WTC11 (cell line): Measurements from ENCODE around the gene LARGE1. TPM values are rescaled to one million over a fixed set of nuclear protein-coding genes. Genes with fewer than 3 reads are reported as not detected.

Experiments used
- ATAC-seq: fragments of 200-7000 bp; cut with Tn5 transposase; 2 replicates; pipeline ENCODE4 v1.10.0; 2021; ENCODE audit warnings: mild to moderate bottlenecking, moderate library complexity
- CTCF ChIA-PET: fragments of 300-600 bp; sonication (Branson Sonifier 250); formaldehyde crosslinking; loops from one replicate; lab custom pipeline; 2021; ENCODE audit warnings: antibody characterized with exemption; lab: Charles Lee
- POLR2A ChIA-PET: fragments of 350-600 bp; sonication (Branson Sonifier 250); formaldehyde crosslinking; loops from one replicate; lab custom pipeline; 2021; ENCODE audit warnings: antibody characterized with exemption; lab: Charles Lee
- DNase-seq: peaks from one replicate; pipeline ENCODE4 v3.0.0; 2021; ENCODE audit warnings: low spot score
- H3K27ac Mint-ChIP-seq: 2 replicates; pipeline ENCODE4 v1.8.0; 2021; ENCODE audit warnings: mixed read lengths
- H3K27me3 Mint-ChIP-seq: 2 replicates; pipeline ENCODE4 v1.8.0; 2021; ENCODE audit warnings: low read depth, mild to moderate bottlenecking, moderate library complexity, mixed read lengths
- H3K36me3 Mint-ChIP-seq: 2 replicates; pipeline ENCODE4 v1.8.0; 2021; ENCODE audit warnings: mixed read lengths
- H3K4me1 Mint-ChIP-seq: 2 replicates; pipeline ENCODE4 v1.8.0; 2022; ENCODE audit warnings: mixed read lengths
- H3K4me3 Mint-ChIP-seq: 2 replicates; pipeline ENCODE4 v1.8.0; 2021; ENCODE audit warnings: mild to moderate bottlenecking, moderate library complexity, mixed read lengths
- H3K9me3 Mint-ChIP-seq: 2 replicates; pipeline ENCODE4 v1.8.0; 2021; ENCODE audit warnings: mixed read lengths
- CDX4 ChIP-seq: fragments of 250-450 bp; sonication (Bioruptor Pico); IDR thresholded peaks from 2 replicates; pipeline ENCODE4 v1.9.0; 2021; ENCODE audit warnings: moderate library complexity, mild to moderate bottlenecking, inconsistent platforms, borderline replicate concordance
- ELF4 ChIP-seq: sonication (generic); formaldehyde crosslinking; IDR thresholded peaks from 2 replicates; pipeline ENCODE4 v1.8.1; 2022; ENCODE audit warnings: low read depth, mild to moderate bottlenecking, moderate library complexity, missing genetic modification reagents
- ESRRA ChIP-seq: sonication (generic); formaldehyde crosslinking; IDR thresholded peaks from 2 replicates; pipeline ENCODE4 v1.8.1; 2022; ENCODE audit warnings: mild to moderate bottlenecking, missing genetic modification reagents, borderline replicate concordance
- FOXK1 ChIP-seq: sonication (generic); formaldehyde crosslinking; IDR thresholded peaks from 2 replicates; pipeline ENCODE4 v1.8.0; 2022; ENCODE audit warnings: mild to moderate bottlenecking, moderate library complexity, missing genetic modification reagents
- GRHL2 ChIP-seq: fragments of 250-450 bp; sonication (Bioruptor Pico); IDR thresholded peaks from 2 replicates; pipeline ENCODE4 v1.8.0; 2022; ENCODE audit warnings: mild to moderate bottlenecking, moderate library complexity; ENCODE audit not compliant: insufficient replicate concordance, severe bottlenecking
- JUN ChIP-seq: sonication (generic); formaldehyde crosslinking; IDR thresholded peaks from 2 replicates; pipeline ENCODE4 v1.8.0; 2023; ENCODE audit warnings: mild to moderate bottlenecking, missing genetic modification reagents
- OVOL2 ChIP-seq: fragments of 250-450 bp; sonication (Bioruptor Pico); IDR thresholded peaks from 2 replicates; pipeline ENCODE4 v1.9.0; 2021; ENCODE audit warnings: mild to moderate bottlenecking, borderline replicate concordance
- TEAD1 ChIP-seq: sonication (generic); formaldehyde crosslinking; IDR thresholded peaks from 2 replicates; pipeline ENCODE4 v1.8.0; 2022; ENCODE audit warnings: mild to moderate bottlenecking, missing genetic modification reagents
- TP53 ChIP-seq: sonication (generic); formaldehyde crosslinking; IDR thresholded peaks from 2 replicates; pipeline ENCODE4 v1.8.1; 2023; ENCODE audit warnings: mild to moderate bottlenecking, missing genetic modification reagents
- ZBTB21 ChIP-seq: sonication (generic); formaldehyde crosslinking; IDR thresholded peaks from 2 replicates; pipeline ENCODE4 v1.8.1; 2023; ENCODE audit warnings: mild to moderate bottlenecking, missing genetic modification reagents, borderline replicate concordance
- total RNA-seq: library from RNA; stranded (reverse); gene quantifications from 3 replicates; pipeline ENCODE4 v1.2.3, GENCODE V29; 2021
- TF ChIP-seq, protein P1 (sequence below): fragments of 250-450 bp; sonication (Bioruptor Pico); IDR thresholded peaks from 2 replicates; pipeline ENCODE4 v1.9.0; 2021; ENCODE audit warnings: mild to moderate bottlenecking
- TF ChIP-seq, protein P2 (sequence below): fragments of 200-600 bp; IDR thresholded peaks from 2 replicates; pipeline ENCODE4 v1.8.0; 2022; ENCODE audit warnings: antibody characterized with exemption
- TF ChIP-seq, protein P3 (sequence below): sonication (generic); formaldehyde crosslinking; IDR thresholded peaks from 2 replicates; pipeline ENCODE4 v1.8.1; 2022; ENCODE audit warnings: low read depth, mild to moderate bottlenecking, moderate library complexity, missing genetic modification reagents, borderline replicate concordance

The LARGE1 gene
- total RNA-seq, 1 experiment from 2014 or later = 72.6 TPM

DNA sequence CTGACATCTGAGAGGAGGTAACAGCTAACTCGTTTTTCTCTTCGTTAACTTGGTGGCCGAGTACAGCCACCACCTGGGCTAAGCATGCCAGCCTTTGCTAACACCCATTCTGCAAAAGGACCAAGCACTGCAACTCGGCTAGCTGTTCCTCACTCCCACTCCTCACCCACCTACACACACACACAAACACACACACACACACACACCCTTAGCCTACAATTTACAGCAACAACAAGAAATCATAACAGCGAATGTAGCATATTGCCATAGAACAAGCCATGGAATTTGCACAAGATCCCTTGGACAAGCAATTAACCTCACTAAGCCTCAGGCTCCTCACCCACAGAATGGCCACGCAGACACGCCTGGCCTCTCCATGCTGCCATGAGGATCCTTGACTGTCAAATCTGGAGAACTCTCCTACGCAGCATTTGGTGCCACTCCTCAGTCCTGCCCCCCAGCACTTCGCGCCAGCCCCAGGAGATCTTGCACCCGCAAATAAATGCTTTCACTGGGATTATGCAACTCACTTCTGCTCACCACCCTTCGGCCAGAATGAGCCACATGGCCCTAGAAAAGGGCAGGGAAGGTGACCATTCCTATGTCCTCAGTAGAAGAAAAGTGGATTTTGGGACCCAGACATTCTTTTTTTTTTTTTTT lies 58.9 kb downstream of the LARGE1 start:
- Mint-ChIP-seq H3K4me1 (peaks cover 39% of the 10 kb centered on the region), H3K27me3 (no peaks in the 10 kb centered on the region), H3K9me3 (peaks cover 8% of the 10 kb centered on the region), H3K4me3 (no peak overlapping the region), H3K27ac (peak overlapping the region; percentile 43), H3K36me3 (peaks cover 9% of the 10 kb centered on the region; the same call in 1 of the 2 replicates)
- ChIA-PET POLR2A (no interaction called here), CTCF (no interaction called here)
- DNase-seq (no peak), ATAC-seq (no peak; the same call in 1 of the 2 replicates)
- TF ChIP-seq, protein P1, sequence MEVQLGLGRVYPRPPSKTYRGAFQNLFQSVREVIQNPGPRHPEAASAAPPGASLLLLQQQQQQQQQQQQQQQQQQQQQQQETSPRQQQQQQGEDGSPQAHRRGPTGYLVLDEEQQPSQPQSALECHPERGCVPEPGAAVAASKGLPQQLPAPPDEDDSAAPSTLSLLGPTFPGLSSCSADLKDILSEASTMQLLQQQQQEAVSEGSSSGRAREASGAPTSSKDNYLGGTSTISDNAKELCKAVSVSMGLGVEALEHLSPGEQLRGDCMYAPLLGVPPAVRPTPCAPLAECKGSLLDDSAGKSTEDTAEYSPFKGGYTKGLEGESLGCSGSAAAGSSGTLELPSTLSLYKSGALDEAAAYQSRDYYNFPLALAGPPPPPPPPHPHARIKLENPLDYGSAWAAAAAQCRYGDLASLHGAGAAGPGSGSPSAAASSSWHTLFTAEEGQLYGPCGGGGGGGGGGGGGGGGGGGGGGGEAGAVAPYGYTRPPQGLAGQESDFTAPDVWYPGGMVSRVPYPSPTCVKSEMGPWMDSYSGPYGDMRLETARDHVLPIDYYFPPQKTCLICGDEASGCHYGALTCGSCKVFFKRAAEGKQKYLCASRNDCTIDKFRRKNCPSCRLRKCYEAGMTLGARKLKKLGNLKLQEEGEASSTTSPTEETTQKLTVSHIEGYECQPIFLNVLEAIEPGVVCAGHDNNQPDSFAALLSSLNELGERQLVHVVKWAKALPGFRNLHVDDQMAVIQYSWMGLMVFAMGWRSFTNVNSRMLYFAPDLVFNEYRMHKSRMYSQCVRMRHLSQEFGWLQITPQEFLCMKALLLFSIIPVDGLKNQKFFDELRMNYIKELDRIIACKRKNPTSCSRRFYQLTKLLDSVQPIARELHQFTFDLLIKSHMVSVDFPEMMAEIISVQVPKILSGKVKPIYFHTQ (CRISPR knock-in tag) = no peak
- TF ChIP-seq ELF4 = no peak
- TF ChIP-seq OVOL2 (CRISPR knock-in tag) = no peak
- TF ChIP-seq TP53 = no peak

- Mint-ChIP-seq H3K27me3 (no peaks in the 10 kb centered on the region), H3K9me3 (peaks cover 8% of the 10 kb centered on the region), H3K4me3 (no peak overlapping the region), H3K27ac (peak overlapping the region; percentile 63; the same call in 1 of the 2 replicates), H3K36me3 (peaks cover 9% of the 10 kb centered on the region; the same call in 1 of the 2 replicates), H3K4me1 (peaks cover 44% of the 10 kb centered on the region)
- TF ChIP-seq CDX4 (CRISPR knock-in tag) = no peak
- no peak for TF ChIP-seq ESRRA (CRISPR knock-in tag)
- TF ChIP-seq, protein P2, sequence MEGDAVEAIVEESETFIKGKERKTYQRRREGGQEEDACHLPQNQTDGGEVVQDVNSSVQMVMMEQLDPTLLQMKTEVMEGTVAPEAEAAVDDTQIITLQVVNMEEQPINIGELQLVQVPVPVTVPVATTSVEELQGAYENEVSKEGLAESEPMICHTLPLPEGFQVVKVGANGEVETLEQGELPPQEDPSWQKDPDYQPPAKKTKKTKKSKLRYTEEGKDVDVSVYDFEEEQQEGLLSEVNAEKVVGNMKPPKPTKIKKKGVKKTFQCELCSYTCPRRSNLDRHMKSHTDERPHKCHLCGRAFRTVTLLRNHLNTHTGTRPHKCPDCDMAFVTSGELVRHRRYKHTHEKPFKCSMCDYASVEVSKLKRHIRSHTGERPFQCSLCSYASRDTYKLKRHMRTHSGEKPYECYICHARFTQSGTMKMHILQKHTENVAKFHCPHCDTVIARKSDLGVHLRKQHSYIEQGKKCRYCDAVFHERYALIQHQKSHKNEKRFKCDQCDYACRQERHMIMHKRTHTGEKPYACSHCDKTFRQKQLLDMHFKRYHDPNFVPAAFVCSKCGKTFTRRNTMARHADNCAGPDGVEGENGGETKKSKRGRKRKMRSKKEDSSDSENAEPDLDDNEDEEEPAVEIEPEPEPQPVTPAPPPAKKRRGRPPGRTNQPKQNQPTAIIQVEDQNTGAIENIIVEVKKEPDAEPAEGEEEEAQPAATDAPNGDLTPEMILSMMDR = no peak
- TF ChIP-seq, protein P1 (CRISPR knock-in tag) = no peak
- TF ChIP-seq TEAD1 (CRISPR knock-in tag) = no peak
- TF ChIP-seq, protein P3, sequence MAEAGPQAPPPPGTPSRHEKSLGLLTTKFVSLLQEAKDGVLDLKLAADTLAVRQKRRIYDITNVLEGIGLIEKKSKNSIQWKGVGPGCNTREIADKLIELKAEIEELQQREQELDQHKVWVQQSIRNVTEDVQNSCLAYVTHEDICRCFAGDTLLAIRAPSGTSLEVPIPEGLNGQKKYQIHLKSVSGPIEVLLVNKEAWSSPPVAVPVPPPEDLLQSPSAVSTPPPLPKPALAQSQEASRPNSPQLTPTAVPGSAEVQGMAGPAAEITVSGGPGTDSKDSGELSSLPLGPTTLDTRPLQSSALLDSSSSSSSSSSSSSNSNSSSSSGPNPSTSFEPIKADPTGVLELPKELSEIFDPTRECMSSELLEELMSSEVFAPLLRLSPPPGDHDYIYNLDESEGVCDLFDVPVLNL (CRISPR knock-in tag) = no peak
- TF ChIP-seq ZBTB21 (CRISPR knock-in tag) = no peak
- no peak for TF ChIP-seq FOXK1 (CRISPR knock-in tag)
- no peak for TF ChIP-seq JUN (CRISPR knock-in tag)
- no peak for TF ChIP-seq GRHL2 (CRISPR knock-in tag)
- ChIA-PET POLR2A (no interaction called here), CTCF (no interaction called here)
- peak; percentile 47; the same call in 1 of the 2 replicates for ATAC-seq
- no peak for DNase-seq
Measured at GRCh38 chr22:33860386-33860785, 59.9 kb downstream of the LARGE1 start.
